ENCODE measurements around the gene TMC6. TPM values are rescaled to one million over a fixed set of nuclear protein-coding genes. Genes with fewer than 3 reads are reported as not detected.
"Not testable (repeated sequence)": the region's sequence is repeated elsewhere in the genome, so short reads cannot be mapped to it uniquely, and the experiment has no call there.

TMC6 gene
- total RNA-seq, 1 experiment from 2014 or later, result 6.1 TPM

DNA sequence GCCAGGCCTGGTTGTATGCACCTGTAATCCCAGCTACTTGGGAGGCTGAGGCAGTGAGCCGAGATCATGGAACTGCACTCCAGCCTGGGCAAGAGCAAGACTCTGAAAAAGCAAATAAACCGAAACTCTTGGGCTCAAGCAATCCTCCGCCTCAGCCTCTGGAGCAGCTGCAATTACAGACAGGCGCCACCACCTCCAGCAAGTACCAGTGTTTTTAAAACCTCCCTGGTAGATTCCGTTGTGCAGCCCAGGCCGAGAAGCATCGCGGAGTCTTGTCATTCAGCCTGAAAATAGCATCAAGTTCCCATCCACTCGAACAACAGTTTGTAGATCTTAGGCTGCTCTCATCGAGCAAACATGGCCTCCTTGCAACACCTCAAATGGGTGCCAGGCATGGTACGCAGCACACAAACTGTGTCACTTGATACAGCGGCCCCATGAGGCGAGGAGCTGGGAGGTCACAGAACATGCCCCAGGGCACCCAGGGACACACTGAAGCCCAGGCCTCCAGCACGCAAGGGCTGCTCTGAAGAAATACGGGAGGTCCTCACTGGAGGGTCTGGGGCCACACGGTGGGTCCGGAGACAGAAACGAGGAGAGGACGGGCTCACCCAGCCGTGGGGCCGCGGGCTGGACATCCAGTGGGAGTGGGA, 18.1 kb downstream of the TMC6 start:
- no peak for DNase-seq (ENCODE audit: low read depth)

- no peak for DNase-seq (ENCODE audit: low read depth)
Measured at GRCh38 chr17:78109489-78109761, 19.1 kb downstream of the TMC6 start.

DNA sequence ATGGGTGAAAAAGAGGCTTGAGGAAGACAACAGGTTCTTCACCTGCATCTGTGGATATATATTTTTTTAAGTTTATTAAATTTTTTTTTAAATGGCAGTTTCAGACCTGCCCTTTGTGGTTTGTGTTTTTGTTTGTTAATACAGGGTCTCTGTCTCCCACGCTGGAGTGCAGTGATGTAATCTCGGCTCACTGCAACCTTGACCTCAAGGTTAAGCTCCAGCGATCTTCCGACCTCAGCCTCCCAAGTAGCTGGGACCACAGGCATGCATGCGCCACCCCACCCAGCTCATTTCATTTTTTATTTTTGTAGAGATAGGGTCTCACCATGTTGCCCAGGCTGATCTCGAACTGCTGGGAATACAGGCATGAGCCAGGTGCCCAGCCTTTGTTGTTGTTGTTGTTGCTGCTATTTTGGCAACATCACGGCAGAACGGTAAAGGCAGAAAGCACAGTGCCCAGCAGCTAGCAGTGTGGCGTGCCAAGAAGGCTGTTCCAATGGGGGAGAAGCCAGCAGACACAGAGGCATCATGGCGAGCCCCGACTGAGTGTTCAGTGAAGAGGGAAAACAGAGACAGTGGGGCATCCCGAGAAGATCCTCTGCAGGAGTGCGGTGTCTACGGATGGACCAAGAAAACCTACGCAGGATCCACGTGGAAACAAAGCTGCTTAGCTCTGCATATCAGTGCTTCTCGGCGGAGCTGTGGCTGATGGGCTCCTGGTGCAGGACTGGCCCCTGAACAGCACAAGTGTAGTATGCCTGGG, 19.6 kb downstream of the TMC6 start:
- no peak for DNase-seq (ENCODE audit: low read depth)

DNA sequence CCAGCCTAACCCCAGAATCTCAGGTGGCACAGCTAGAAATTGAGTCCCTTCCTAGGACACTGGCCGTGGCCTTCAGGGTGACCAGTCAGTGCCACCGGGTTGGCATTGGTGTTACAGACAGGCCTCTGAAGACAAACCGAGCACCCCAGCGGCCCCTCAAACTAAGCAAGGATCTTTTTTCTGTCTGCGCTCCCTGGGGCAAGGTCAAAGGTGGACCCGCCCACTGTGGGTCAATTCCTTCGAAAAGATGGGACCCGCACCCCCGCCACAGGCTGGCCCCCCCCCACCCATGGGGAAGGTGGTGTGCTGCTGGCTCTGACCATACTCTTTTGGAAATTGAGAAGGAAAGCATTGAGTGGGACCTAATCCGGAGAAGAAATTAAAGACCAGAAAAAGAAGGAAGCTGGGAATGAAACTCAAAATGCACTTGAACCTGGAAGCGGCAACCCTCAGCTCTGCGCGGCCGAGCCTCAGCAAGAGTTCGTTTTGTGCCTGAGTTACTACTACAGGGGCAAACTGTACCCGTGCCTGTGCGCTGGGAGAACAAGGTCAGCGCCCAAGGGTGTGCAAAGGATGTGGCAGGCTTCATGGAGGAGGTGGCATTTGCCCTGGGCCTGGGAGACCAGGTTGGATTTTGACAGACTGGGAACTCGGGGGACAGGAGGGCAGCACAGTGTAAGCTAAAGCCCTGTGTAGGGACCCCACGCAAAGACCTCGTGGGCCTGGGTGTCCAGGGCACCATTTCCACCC, 20.4 kb downstream of the TMC6 start:
- DNase-seq (ENCODE audit: low read depth), result no peak

DNA sequence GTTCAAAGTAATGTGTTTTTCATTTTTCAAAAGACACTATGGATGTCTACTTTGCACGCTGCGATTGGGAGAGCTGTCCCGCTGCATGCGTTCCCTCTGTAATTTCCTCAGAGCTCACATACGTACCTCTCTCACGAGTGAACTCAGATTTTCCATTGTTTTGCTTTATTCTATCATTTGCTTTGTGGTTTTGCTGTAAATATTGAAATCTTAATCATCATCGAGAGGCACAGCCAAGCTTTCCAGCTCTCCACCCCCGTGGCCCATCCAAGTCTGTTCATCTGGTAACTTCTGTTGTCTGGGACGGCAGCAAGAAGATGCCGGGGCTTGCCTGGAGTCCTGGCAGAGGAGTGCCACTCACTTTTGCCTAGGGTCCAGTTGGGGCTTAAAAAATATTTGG, 21.1 kb downstream of the TMC6 start:
- DNase-seq (ENCODE audit: low read depth), result no peak

GRCh38 chr17:78106211-78106610, 22.3 kb downstream of the TMC6 start:
- no peak for DNase-seq (ENCODE audit: low read depth)

GRCh38 chr17:78105551-78105950, 23.0 kb downstream of the TMC6 start:
- DNase-seq (ENCODE audit: low read depth), result no peak

GRCh38 chr17:78105101-78105500, 23.5 kb downstream of the TMC6 start:
- no peak for DNase-seq (ENCODE audit: low read depth)

DNA sequence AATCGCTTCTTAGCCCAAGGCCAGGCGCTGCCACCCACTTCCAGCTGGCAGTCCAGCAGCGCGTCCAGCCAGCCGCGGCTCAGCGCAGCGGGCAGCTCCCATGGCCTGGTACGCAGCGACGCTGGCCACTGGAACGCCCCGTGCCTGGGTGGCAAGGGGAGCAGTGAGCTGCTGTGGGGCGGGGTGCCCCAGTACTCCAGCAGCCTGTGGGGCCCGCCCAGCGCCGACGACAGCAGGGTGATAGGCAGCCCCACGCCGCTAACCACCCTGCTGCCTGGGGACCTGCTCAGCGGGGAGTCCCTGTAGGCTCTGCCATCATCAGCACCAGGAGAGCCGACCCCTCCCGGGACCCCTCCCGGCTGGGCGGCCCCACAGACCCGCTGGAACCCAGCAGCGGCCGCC, 24.0 kb downstream of the TMC6 start:
- no peak for DNase-seq (ENCODE audit: low read depth)

DNA sequence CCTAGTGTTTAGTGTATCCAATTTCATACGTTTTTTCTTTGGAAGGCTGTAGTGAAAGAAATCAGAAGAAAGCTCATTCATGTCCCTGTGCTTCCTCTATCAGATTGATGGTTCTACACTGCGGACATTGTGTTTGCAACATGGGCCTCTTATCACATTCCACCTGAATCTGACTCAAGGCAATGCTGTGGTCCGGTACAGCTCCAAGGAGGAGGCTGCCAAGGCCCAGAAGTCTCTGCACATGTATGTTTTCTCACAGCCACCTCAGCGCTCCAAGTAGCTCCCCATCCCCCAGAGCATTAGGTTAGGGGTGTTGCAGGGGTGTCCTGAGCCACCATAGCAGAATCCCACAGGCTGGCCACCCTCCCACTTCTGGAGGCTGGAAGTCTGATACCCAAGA, 25.2 kb downstream of the TMC6 start:
- no peak for DNase-seq (ENCODE audit: low read depth)

DNA sequence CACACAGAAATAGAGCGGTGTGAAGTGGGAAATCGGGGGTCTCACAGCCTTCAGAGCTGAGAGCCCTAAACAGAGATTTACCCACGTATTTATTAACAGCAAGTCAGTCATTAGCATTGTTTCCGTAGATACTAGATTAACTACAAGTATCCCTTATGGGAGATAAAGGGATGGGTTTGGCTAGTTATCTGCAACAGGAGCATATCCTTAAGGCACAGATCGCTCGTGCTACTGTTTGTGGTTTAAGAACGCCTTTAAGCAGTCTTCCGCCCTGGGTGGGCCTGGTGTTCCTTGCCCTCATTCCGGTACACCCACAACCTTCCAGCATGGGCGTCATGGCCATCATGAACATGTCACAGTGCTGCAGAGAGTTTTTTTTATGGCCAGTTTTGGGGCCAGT, 27.0 kb downstream of the TMC6 start:
- DNase-seq (ENCODE audit: low read depth), result no peak

- no peak for DNase-seq (ENCODE audit: low read depth)
Measured at GRCh38 chr17:78101112-78101511, 27.4 kb downstream of the TMC6 start.

DNA sequence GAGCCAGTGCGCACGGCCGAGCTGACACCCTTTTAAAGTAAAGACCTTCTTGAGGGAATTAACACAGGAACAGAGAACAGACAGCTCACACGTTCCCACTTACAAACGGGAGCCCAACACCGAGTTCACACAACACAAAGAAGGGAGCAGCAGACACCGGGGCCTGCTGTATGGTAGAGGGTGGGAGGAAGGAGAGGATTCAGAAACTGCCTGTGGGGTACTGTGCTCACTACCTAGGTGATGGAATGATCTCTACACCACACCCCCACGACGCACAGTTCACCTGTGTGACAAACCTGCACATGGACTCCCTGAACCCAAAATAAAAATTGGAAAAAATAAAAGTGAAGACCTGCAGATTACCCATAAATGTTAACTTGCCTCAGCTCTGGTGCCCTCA, 32.5 kb downstream of the TMC6 start:
- DNase-seq (ENCODE audit: low read depth), result no peak

DNA sequence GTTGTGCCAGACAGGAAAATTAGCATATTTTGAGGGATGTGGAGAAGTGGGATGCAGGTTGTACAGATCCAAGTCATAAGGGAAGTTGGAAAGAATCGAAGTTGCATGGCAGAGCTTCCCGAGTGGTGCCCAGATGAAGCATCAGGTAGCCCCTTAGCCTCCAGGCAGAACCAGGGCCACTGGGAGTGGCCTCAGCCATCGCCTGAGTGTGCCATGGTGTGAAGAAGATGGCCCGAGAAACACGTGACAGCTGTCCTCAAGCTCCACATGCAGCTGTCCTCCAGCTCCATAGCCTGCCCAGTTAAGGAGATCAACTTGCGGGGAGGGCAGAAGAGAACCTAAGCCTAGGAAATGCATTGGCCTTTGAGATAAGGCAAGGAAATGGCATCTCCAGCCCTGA, 33.5 kb downstream of the TMC6 start:
- DNase-seq (ENCODE audit: low read depth), result no peak

DNA sequence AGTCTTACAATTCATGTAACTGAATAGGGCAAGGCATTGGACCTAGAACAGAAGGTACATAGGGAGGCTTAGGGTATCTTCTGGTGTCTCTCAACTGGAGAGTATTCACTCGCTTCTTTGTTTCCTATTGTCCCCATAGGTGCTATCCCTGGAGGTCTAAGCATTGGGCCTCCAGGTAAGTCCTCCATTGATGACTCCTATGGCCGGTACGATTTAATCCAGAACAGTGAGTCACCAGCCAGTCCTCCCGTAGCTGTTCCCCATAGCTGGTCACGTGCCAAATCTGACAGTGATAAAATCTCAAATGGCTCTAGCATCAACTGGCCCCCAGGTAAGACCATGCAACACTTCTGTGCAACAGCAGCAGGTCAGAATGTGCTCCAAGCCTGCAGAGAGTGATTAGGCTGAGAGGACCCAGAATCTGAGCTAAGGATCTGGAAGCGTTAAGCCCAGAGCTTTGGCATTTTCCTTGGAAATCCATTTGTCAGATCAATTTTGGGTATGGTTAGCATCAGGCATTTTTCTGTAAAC, 35.7 kb downstream of the TMC6 start:
- no peak for DNase-seq (ENCODE audit: low read depth)

- no peak for DNase-seq (ENCODE audit: low read depth)
Measured at GRCh38 chr17:78089576-78090281, 38.8 kb downstream of the TMC6 start.

GRCh38 chr17:78088529-78088928, 40.0 kb downstream of the TMC6 start:
- no peak for DNase-seq (ENCODE audit: low read depth)

GRCh38 chr17:78086740-78087139, 41.8 kb downstream of the TMC6 start:
- no peak for DNase-seq (ENCODE audit: low read depth)

GRCh38 chr17:78082988-78083387, 45.6 kb downstream of the TMC6 start:
- DNase-seq (ENCODE audit: low read depth), result no peak

DNA sequence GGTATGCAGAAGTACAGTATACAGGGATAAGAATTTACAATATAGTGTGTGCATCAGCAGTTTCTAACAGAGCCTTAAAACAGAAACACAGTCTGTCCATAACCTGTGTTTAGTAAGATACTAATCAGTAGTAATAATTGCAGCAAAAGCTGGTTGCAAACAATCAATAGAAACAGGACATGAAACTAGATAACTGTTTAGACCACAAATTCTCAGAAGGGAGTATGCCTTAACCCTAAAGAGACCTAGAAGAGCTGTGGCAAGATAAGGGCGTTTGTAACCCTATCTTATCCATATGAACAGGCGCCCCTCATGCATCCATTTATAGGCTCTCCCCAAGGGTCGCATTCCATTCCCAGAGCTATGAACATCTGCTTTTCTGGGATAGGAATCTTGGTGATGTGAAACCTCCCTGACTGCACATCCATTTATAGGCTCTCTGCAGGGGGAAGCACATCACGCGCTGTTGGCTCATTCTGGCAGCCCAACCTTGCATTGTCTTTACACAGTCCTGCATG, 46.1 kb downstream of the TMC6 start:
- DNase-seq (ENCODE audit: low read depth), result not testable (repeated sequence)

- no peak for DNase-seq (ENCODE audit: low read depth)
Measured at GRCh38 chr17:78081551-78081950, 47.0 kb downstream of the TMC6 start.

DNA sequence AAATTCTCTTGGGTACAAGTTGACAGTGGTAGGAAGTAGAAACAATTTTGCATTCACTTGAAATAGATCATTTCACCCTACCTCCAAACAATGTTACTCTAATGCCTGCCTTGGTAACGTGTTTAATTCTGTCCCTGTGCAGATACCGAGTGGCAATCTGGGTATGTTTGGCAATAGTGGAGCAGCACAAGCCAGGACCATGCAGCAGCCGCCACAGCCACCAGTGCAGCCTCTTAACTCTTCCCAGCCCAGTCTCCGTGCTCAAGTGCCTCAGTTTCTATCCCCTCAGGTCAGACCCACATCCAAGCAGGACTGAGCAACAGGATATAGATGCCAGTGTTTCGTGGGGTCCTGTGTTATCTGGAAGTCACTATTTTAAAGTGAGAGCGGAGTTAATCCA, 49.3 kb downstream of the TMC6 start:
- DNase-seq (ENCODE audit: low read depth), result no peak
